GM20431 (cell line): ENCODE measurements around the gene ARL3.

Source experiments
- in situ Hi-C: fragments of 300-500 bp; cut with MseI, MboI; formaldehyde crosslinking; loops from one replicate; pipeline ENCODE4 v1.15.0; 2020; ENCODE audit warnings: low sequenced_read_pairs; ENCODE audit not compliant: unreplicated experiment

Gene ARL3

GRCh38 chr10:102627291-102627735 lies 86.9 kb downstream of the ARL3 start:
- in situ Hi-C loops = no loop called here

GRCh38 chr10:102626026-102626685 lies 88.0 kb downstream of the ARL3 start:
- in situ Hi-C loops = no loop called here

- in situ Hi-C loops = no loop called here
Measured at GRCh38 chr10:102624751-102625645, 89.2 kb downstream of the ARL3 start.

- in situ Hi-C loops = no loop called here
Measured at GRCh38 chr10:102624094-102624493, 90.1 kb downstream of the ARL3 start.
